ENCODE measurements around the gene MAP3K21. TPM values are rescaled to one million over a fixed set of nuclear protein-coding genes. Genes with fewer than 3 reads are reported as not detected.

Gene MAP3K21
- total RNA-seq, 2 donors from 2014 or later: 4.7 to 76.1 TPM

DNA sequence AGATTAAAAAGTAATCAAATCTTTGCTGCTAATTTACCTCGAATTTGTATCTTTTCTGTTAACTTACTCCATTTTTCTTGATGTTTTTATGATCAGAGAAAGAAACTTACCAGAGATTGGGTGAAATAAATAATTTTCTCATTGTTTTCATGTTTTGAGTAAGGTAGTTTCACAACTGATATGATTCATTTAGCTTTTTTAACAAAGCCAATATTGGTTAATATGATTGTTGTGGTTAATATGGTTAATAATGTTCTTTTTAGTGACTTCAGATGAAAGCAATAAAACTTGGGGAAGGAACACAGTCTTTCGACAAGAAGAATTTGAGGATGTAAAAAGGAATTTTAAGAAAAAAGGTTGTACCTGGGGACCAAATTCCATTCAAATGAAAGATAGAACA lies 48.1 kb downstream of the MAP3K21 start:
- no peak overlapping the region for H3K27ac ChIP-seq
- no peaks in the 10 kb centered on the region for H3K9me3 ChIP-seq
- no peak for DNase-seq (ENCODE audit: low spot score)
- TF ChIP-seq POLR2AphosphoS5 (IDR thresholded peaks at IDR 0.05) (no peak), POLR2A (IDR thresholded peaks at IDR 0.05) (no peak)
- TF ChIP-seq, protein P1, sequence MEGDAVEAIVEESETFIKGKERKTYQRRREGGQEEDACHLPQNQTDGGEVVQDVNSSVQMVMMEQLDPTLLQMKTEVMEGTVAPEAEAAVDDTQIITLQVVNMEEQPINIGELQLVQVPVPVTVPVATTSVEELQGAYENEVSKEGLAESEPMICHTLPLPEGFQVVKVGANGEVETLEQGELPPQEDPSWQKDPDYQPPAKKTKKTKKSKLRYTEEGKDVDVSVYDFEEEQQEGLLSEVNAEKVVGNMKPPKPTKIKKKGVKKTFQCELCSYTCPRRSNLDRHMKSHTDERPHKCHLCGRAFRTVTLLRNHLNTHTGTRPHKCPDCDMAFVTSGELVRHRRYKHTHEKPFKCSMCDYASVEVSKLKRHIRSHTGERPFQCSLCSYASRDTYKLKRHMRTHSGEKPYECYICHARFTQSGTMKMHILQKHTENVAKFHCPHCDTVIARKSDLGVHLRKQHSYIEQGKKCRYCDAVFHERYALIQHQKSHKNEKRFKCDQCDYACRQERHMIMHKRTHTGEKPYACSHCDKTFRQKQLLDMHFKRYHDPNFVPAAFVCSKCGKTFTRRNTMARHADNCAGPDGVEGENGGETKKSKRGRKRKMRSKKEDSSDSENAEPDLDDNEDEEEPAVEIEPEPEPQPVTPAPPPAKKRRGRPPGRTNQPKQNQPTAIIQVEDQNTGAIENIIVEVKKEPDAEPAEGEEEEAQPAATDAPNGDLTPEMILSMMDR (IDR thresholded peaks at IDR 0.05): no peak
- H3K27me3 ChIP-seq (replicated peaks; ENCODE audit: insufficient read depth): no peaks in the 10 kb centered on the region
- H3K4me3 ChIP-seq: no peak overlapping the region
- WGBS: 74% methylated on average over 2 of the region's 2 CpGs
- no peaks in the 10 kb centered on the region for H3K36me3 ChIP-seq
- H3K4me1 ChIP-seq (replicated peaks): no peaks in the 10 kb centered on the region
- intact Hi-C loops (cut with DNase I): no loop called here

DNA sequence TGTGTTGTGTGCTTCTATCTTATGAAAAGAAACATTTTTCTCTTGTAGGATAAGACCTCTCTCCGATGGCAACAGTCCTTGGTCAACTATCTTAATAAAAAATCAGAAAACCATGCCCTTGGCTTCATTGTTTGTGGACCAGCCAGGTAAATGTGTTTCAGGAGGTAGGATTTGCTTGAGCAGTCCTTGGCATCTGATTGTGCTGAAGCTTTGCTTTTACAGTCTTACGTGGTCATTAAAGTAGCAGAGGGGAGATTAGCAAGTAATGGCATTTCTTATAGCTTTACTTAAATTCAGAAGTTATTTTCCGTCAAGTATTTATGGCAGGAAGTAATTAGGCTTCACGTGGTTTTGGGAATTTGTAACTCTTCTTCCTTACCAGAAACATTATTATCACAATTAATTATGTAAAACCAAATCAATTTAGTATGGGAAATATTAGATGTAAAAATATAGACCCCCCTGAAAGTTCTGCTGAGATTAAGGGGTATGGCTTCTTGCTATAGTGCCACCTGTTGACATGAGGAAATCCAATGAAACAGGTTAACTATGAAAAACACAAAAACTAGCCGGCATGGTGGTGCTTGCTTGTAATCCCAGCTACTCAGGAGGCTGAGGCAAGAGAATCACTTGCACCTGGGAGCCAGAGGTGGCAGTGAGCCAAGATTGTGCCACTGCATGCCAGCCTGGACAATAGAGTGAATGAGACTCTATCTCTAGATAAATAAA lies 49.0 kb downstream of the MAP3K21 start:
- Histone ChIP-seq H3K27ac (no peak overlapping the region), H3K4me3 (no peak overlapping the region), H3K36me3 (no peaks in the 10 kb centered on the region), H3K27me3 (replicated peaks; ENCODE audit: insufficient read depth) (no peaks in the 10 kb centered on the region), H3K9me3 (no peaks in the 10 kb centered on the region), H3K4me1 (replicated peaks) (no peaks in the 10 kb centered on the region)
- WGBS: 57% methylated on average over 5 of the region's 5 CpGs
- intact Hi-C loops (cut with DNase I): no loop called here
- no peak for TF ChIP-seq POLR2AphosphoS5 (IDR thresholded peaks at IDR 0.05)
- no peak for TF ChIP-seq POLR2A (IDR thresholded peaks at IDR 0.05)
- TF ChIP-seq, protein P1 (IDR thresholded peaks at IDR 0.05): no peak
- DNase-seq (ENCODE audit: low spot score): no peak

DNA sequence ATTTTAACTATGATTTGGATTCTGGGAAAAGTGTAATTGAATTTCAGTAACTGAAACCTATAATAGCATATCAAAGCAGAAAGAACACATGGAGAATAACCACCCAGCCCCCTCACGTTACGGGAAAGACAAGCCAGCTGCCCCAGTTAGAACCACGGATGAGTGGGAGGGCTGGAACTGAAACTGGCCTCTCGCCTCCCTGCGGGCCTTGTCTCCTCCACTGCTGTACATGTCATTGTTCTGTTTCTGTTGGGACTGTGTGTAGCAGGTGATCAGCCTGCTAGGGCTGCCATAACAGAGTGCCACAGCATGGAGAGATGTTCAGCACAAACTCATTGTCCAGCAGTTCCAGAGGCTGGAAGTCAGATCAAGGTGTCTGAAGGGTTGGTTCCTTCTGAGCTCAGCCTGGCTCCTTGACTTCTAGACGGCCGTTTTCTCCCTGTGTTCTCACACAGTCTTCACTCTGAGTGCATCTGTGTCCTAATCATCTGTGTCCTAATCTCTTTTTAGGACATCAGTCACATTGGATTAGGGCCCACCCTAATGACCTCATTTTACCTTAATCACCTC lies 52.4 kb downstream of the MAP3K21 start:
- Histone ChIP-seq H3K4me1 (replicated peaks) (peaks cover 3% of the 10 kb centered on the region), H3K4me3 (no peak overlapping the region), H3K36me3 (no peaks in the 10 kb centered on the region), H3K27me3 (replicated peaks; ENCODE audit: insufficient read depth) (no peaks in the 10 kb centered on the region), H3K27ac (no peak overlapping the region), H3K9me3 (no peaks in the 10 kb centered on the region)
- WGBS: 70% methylated on average over 7 of the region's 7 CpGs
- intact Hi-C loops (cut with DNase I): no loop called here
- no peak for DNase-seq (ENCODE audit: low spot score)
- no peak for TF ChIP-seq POLR2AphosphoS5 (IDR thresholded peaks at IDR 0.05)
- TF ChIP-seq, protein P1 (IDR thresholded peaks at IDR 0.05): no peak
- no peak for TF ChIP-seq POLR2A (IDR thresholded peaks at IDR 0.05)

DNA sequence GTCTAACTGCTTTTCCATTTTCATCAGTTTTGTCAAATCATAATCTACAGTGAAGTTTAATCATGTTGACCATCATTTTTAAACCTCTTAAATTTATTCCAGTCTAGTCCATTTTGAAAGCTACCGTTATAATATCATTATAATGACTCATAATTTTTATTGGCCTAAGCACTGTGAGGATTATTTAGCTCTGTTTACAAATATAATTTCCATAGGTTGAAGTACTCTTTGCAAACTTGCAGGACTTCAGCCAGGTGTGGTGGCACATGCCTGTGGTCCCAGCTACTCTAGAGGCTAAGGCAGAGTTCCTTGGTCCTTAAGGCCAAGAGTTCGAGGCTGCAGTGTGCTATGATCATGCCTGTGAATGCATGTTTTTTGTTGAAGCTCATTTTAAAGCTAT lies 54.3 kb downstream of the MAP3K21 start:
- intact Hi-C loops (cut with DNase I): no loop called here
- no peaks in the 10 kb centered on the region for H3K9me3 ChIP-seq
- TF ChIP-seq POLR2AphosphoS5 (IDR thresholded peaks at IDR 0.05) (no peak), POLR2A (IDR thresholded peaks at IDR 0.05) (no peak)
- TF ChIP-seq, protein P1 (IDR thresholded peaks at IDR 0.05): no peak
- H3K4me1 ChIP-seq (replicated peaks): peaks cover 3% of the 10 kb centered on the region
- H3K36me3 ChIP-seq: no peaks in the 10 kb centered on the region
- H3K27ac ChIP-seq: no peak overlapping the region
- H3K27me3 ChIP-seq (replicated peaks; ENCODE audit: insufficient read depth): no peaks in the 10 kb centered on the region
- WGBS: 72% methylated on average over 2 of the region's 2 CpGs
- H3K4me3 ChIP-seq: no peak overlapping the region
- DNase-seq (ENCODE audit: low spot score): no peak

DNA sequence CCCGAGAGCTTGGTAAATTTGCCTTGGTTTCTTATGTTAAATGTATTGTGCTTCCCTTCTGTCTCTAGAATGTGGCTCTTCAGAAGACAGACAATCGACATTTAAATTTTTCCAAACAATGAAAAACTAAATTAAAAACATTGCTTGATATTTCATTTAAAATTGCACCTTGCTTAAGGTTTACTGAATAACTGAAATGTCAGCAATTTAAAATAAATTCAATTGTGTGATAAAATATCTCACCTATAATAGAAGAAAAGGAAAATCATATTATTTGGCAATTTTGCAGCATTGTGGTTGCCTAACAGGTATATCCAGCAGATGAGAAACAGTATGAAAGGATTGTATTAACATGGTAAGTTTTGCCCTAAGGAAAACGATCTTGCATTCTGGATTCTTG lies 56.5 kb downstream of the MAP3K21 start:
- Histone ChIP-seq H3K36me3 (no peaks in the 10 kb centered on the region), H3K4me3 (no peak overlapping the region), H3K27me3 (replicated peaks; ENCODE audit: insufficient read depth) (no peaks in the 10 kb centered on the region), H3K4me1 (replicated peaks) (peaks cover 3% of the 10 kb centered on the region), H3K9me3 (no peaks in the 10 kb centered on the region), H3K27ac (no peak overlapping the region)
- 79% methylated on average over 3 of the region's 3 CpGs for WGBS
- DNase-seq (ENCODE audit: low spot score): no peak
- intact Hi-C loops (cut with DNase I): no loop called here
- TF ChIP-seq POLR2A (IDR thresholded peaks at IDR 0.05): no peak
- TF ChIP-seq POLR2AphosphoS5 (IDR thresholded peaks at IDR 0.05): no peak
- TF ChIP-seq, protein P1 (IDR thresholded peaks at IDR 0.05): no peak
